ENCODE measurements around the gene KIF13A.
"Not testable (repeated sequence)": the region's sequence is repeated elsewhere in the genome, so short reads cannot be mapped to it uniquely, and the experiment has no call there.

Gene KIF13A

DNA sequence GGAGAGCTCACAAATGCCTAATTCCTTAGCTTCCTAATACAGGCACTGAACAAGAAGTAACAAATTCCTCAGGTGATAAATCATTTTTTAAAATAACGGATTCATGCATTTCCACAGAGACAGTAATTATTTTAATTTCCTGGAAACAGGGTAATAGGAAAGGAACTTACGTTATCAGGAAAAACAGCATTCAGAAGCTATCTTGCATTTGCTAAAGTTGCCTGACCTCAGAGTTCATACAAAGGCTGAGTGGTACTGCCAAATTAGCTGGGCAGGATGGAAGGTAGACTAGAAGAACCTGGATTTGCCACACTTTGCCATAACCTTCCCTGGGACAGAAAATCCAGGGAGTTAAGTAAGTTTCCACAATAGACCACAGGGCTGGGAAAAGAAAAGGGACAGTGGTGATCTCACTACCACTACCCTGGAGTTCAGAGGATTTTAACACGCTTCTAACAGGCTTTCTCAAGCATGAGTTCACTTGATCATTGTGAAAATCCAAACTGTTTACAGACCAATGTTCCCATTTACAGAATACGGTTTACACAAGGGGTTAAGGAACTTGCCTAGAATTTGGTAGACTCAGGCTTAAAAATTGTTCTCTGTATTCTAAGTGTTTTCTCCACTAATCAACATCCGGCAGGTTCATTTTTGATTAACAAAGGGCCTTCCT lies 57.0 kb downstream of the KIF13A start:
- DNase-seq, result no peak

DNA sequence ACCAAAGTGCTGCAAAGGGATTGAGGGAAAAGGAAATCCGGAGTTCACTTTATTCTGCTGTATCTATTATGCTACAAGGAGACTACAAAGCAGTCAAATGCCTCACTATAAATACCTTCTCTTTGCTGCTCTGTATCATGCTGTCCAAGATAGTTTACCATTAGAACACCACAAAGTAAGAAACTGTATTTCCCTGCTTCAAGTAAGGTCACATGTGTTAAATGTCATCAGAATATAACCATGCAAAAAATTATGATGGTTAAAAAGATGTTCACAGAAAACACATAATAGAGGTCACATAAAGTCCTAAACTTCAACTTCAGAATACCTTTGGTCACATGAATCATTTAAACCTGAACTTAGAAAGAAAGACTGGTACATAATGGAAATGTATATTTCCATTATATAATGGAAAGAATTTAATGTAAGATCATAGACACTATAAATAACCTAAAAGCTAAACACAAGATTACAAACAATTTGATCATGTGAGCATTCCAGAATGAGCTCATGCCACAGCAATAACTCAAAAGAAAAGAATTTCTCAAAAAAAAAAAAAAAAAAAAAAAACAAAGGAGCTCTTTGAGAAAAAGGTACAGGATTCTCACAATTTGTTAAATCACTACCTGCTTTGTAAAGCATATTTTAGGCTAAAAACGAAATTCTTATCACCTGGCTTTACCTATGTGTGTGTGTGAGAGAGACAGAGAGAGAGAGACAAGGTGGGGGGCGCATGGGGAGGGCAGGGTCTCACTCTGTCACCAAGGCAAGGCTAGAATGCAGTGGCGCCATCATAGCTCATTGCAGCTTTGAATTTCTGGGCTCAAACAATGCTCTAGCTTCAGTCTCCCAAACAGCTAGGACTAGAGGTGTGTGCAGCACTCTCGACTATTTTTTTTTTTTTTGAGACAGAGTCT lies 58.7 kb downstream of the KIF13A start:
- DNase-seq, result no peak

DNA sequence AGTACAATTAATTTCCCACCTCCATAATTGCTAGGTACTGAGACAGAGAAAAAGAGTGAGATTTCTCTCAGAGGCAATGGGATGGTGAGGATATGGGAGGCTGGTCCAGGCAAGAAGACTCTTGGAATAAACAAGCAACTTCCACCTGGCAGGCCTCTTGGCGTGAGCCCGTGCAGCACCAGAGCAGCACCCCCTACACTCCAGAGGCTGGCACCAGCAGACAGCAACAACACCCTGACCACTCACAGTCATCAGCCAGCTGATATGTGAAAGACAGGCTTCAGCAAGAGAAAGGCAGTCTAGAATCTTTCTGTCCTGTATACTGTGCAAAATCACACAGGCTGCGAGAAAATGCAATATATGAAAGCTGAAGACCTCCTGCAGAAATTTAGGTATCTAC lies 59.7 kb downstream of the KIF13A start:
- DNase-seq, result no peak

DNA sequence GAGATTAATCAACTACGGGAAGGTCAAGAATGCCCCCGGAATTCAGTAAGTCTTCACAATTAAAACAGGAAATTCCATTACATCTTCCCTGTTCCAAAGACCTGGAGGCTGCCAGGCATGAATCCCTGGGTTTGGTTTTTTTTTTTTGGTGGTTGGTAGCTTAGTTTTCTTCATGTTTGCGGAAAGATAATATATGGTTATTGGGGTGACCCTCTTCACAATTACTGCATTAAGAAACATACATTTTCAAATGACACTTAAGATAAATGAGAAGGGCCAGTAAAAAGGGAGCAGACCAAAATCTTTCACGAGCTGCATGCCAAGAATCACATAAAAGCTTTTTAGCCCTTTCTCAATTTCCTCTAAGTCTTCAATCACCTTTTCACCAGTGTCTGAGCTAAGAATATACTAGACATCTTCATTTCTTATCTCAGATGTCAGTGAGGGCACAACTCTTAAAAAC lies 64.0 kb downstream of the KIF13A start:
- DNase-seq, result no peak

DNA sequence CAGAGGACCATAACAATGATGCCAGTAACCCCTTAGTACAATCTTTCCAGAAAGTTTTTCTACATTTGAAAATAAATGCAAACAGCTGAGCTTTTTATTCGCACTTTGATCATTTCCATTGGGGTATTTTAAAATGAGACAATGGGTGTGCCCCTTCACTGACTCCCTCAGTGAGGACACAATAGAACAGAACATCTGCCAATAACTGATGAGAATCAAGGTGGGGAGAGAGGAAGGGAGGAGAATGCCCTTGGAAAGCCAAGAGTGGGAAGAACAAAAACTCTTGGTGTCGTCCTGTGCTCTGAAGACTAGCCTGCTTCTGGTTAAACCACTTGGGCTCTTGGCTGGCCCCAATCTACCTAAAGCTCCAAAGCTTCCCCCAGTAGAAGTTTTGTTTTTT lies 66.0 kb downstream of the KIF13A start:
- DNase-seq, result no peak

DNA sequence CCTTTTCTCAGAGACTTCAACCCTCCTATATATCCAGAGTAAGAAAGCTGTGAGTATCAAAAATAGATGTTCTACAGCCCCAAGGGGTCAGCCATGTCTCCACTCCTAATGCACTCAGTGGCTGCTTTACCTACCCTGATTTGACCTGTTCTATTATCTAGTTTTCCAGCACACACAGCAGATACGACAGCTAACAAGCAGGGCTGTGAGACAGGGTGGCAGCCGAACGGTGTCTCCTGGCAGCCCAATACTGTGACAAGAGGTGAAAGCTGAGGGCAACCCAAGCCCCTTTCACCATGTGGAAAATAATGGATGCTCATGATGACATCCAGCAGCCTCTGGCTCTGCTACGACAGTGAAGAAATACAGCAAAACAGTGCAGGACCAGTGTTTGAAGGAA lies 67.9 kb downstream of the KIF13A start:
- DNase-seq, result no peak

DNA sequence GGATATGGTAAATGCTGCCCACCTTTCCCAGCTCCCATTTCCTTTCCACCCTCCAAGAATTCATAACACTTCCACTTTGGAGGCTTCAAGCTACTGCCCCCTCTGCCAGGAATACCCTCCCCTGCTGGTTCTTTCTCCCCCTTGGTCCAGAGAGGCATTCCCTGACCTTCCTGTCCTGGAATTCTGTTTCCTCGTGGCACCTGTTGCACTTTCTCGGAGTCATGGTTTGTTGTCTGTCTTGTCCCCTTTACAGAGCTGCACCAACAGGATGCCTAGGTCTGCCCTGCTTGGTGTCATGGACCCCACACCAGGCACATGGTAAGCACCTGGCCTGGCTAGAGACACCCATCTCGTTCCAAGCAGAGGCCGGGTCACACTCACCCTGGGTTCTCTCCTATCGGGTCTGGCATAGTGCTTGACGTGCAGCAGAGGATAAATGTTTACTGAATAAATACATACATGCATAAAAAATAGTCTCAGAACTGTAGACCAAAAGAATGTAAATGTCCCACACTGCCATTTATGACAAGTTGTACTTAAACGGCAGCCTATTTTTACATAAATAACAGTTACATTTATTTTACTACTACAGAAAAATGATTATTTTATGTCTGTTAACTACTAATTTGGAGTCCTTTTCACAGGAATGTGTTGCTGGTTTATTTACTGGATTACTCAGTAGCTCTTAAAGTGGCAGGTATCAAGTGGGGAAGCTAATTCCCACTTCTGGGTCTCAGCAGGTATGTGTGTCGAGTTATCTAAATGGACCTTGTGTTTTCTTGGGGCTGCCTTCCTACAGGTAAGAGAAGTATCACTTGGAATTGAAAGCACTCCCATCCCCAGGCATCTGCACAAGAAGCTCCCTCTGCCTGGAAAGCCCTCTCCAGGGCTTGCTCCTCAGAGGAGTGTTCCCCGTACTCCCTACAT lies 69.3 kb downstream of the KIF13A start:
- no peak for DNase-seq

DNA sequence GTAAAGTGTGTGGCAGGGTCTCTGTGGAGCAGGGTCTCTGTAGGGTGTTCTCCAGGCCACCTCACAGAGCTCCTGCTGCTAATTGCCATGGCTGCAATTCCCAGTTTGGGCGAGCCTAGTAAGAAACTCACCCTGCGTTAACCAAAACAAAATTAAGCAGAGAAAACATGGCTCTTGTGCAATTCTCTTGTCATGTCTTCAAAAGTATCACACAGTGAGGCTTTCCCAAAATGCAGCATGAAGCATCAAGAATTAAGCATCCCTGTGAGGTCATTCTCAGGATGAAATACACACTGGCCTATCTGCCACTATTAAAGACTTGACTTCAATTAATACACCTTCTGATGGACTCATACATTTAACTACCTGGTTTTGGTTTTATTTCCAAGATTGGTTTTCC lies 72.8 kb downstream of the KIF13A start:
- DNase-seq, result no peak

DNA sequence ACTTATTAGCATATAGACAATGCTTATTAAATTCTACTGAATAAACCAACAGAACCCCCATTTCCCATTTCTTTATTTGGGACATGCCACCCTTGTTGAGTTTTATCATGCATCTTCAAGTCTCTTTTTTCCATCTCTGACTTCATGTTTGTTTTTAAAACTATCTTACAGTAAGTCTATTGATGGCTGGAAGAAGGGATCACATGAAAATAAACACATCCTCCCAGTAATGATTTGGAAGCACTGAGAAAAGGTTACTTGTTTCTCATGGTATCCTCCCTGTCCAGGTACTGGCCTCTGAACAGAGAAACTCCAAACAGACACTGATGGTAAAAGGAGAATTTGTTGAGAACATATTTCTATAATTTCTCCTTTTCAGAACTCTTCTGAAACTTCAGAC lies 74.9 kb downstream of the KIF13A start:
- no peak for DNase-seq

DNA sequence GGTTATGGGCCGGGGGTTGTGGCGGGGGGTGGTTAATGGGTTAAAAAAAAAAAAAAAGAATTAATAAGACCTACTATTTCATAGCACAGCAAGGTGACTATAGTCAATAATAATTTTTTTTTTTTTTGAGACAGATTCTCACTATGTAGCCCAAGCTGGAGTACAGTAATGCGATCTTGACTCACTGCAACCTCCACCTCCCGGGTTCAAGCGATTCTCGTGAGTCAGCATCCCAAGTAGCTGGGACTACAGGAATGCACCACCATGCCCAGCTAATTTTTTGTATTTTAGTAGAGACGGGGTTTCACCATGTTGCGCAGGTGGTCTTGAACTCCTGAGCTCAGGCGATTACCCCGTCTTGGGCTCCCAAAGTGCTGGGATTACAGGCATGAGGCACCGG lies 75.8 kb downstream of the KIF13A start:
- not testable (repeated sequence) for DNase-seq

DNA sequence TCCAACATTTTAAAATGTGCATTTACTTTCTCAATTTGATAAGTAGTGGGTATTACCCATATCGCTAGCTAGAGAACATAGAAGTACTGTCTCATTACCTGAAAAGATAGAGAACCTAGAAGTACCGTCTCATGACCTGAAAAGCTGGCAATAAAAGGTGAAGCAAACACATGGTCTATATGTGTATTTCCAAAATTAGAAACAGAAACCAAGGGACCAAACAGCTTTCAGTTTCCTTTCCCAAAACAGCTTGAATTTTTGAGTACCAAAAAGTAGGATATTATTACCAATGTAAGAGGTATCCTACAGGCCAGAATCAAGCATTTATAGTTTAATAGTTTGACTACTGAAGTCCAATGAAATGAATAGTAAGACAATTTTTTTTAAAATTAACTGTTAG lies 77.2 kb downstream of the KIF13A start:
- DNase-seq, result no peak

DNA sequence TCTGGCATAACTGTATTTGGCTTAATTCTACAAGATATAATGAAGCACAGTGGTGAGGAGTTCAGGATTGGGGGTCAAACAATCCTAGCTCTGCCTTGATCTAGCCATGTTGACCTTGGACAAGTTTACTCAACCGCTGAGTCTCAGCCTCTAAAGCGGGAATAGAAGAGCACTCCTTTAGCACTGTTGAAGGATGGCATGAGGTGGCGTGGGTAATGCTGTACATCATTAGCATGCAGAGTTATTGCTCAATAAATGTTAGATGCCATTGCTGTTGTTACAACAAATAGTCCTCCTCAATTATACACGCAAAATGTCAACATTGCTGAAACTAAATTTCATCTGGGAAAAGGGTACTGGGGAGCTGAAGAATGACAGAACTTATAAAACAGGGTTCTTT lies 78.6 kb downstream of the KIF13A start:
- DNase-seq, result no peak

DNA sequence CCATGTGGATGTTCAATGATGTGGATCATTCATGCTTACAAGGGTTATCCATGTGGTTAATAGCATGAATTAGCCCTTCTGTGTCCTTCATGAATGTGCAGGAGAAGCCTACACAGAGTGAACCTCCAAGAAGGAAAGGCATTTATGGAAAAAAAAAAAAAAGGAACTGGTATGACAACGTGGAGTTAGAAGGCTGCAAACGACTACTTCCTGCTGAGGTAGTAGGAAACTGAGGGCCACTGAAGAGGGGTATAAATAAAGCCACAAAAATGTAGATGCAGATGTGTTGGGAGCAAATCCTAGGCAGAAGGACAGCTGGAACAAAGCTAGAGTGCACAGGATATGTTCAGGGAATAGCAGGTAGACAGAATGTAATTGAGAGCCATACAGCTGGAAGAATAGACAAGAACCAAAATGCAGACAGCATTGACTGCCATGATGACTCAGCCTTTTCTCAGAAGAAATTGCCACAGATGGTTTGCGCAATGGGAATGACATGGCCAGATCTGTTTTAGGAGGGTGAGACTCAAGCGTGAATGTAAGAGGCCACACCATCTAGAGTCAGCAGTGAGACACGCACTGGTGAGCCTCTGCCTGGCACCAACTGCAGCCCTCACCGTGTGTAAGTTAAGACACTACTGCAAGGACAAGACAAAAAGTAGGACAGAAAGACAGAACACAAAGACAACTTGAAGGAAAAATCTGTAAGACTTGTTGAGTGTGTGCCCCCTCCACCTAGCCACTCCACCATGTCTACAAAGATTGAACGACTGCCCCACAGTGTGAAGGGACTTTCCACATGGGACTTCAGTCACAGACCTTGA lies 79.8 kb downstream of the KIF13A start:
- DNase-seq, result no peak

DNA sequence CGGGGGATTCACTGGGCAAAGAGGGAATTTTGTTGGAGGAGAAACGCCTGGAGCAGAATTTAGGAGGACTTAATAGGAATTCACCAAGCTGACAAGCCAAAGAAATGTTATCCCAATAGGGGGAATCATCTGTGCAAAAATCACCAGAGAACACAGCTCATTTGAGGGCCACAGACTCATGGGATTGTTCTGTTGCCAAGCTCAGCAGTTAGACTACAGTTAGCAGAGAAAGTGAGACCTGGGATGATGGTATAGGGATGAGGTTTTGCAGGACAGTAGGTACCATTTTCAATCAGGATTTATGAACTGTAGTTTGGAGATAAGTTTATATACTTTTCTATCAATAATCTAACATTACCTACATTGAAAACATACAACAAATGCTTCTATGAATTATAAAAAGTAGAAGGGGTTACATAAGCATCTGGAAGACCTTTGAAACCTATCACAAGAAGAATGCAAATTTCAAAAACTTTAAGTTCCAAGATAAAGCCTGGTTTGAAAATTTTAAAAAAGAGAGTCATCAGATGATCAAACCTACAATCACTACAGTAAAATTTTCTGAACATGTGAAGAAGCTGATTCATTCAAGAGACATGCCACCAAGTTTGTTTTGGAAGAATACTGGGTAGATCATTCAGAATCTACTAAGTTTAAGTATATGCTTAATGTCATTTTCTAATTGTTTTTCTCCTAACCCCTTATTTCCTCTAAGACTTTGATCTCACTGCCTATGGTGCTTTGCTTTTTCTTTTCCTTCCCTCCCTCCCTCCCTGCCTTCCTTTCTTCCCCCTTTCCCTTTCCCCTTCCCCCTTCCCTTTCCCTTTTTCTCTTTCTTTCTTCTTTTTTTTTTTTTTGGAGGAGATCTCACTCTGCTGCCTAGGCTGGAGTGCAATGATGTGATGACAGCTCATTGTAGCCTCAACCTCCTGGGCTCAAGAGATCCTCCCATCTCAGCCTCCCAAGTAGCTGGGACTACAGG lies 81.5 kb downstream of the KIF13A start:
- DNase-seq, result no peak

DNA sequence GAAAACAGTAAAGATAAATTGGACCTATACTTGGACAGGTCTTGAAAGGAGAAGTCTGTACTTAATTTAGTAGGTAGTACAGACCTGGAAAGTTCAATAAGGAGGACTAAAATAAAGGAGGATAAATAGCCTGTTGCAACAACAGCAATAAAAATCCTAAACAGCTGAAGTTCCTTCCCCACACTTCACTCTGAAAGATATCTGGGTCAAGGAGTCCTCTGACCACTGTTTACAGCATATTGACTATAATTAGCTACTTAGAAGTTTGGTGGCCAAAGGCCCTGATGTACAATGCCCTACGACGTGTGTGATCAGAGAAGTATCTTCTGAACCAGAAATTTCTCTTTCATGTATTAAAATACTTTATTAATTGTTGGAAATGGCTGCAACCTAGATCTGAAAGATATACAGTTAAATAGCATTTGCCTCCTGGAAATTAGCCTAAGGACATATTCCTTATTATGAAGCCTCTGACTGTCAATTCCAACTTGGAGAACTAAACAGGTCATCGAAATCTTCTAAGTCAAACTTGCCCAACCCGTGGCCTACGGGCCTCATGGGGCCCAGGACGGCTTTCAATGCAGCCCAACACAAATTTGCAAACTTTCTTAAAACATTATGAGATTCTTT lies 82.8 kb downstream of the KIF13A start:
- no peak for DNase-seq

DNA sequence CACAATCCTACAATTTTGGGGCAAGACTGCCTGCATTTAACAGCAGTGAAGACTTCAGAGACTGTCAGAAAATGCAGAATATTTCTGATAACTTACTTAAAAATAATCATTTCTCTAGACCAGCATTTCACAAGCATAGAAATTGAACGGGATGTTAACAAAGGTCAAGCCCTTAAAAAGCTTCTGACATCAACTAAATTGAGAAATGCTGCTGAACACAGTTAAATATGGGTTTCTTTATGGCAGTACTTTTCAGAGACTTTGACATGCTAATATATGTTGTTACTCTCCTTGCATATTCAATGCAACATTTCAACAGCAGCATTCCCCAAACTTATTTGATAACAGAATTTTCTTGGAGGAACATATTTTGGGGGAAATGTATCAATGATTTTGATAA lies 84.5 kb downstream of the KIF13A start:
- DNase-seq, result no peak

DNA sequence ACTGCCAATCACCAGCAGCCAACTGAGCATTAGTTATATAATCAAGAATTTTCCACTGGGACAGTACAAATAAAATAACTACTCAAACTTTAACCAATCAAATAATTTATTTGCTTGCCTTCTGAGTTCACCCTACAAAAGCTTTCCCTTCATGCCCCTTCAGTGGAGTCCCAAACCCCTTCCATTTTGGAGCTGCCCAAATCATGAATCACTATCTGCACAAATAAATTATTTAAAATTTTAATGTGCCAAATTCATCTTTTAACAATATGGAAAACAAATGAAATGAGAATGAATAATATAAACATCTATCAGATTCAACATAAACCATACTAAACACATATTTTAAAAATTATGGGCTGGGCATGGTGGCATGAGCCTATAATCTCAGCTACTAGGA lies 85.9 kb downstream of the KIF13A start:
- no peak for DNase-seq

DNA sequence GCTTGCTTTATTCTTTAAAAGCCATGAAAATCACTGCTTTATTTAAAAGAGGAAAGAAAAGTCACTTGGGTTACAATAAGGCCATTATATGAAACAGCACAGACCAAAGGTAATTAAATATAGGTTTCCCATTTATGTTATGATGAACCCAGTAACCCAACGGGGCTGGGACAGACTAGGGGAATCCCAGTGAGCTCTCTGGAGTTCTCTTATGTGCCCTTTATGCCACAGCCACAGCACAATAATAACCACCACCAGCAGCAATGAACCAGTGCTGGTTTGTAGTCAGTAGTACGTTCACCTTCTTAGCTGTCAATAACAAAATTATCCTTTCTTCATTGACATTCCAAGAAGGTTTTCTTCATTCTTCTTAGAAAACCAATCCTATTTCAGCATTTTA lies 87.4 kb downstream of the KIF13A start:
- no peak for DNase-seq

DNA sequence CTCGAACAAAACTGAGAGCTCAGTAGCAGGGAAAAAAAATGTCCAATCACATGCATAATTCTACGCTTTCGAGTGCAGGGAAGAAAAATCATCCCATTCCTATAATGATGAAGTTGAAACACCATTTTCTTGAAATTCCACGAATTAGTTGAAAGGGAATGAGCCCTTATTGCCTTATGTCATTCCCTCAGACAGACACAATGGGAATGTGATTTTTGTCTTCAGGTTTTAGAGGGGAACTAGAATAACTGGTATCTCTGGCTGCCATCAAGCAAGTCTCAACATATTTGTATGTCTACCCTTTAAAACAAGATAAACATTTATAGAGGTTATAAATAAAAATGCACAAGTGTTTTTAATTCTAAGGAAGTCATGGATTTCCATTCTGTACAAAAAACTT lies 87.9 kb downstream of the KIF13A start:
- no peak for DNase-seq

DNA sequence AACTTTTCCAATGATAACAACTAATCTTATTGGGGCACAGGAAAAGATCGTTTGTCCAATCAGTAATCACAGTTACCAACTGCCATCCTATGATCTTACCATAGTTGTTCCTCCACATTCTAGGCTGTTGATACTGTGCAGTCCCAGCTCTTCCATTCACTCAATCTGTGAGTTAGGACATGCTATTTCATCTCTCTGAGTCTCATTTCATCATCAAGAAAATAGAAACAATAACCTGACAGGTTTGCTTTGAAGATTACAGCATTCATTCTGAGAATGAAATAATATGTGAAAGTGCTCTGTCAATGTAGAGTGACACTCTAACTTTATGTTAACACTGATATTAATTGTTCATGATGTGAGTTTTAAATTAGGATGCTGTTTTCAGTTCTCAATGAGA lies 89.8 kb downstream of the KIF13A start:
- DNase-seq, result no peak

DNA sequence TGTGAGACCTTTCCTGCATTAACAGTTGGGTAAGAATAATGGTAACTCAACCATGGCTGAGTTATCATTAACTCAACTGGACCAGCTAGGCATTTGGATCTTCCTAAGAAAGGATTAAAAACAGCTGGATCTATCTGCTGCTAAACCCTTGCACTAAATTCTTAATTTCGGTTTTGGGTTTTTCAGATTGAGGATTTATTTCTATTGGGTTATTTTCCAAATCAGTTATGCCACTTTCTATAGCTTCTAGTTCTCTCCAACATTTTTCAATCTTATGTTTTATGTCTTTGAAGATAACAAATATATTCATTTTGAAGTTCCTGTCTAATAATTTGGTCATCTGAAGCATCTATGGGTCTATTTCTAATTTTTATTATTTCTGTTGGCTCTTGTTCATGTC lies 92.5 kb downstream of the KIF13A start:
- DNase-seq, result no peak
